ENCODE measurements around the gene ATG16L2. TPM values are rescaled to one million over a fixed set of nuclear protein-coding genes. Genes with fewer than 3 reads are reported as not detected.

Gene ATG16L2
- total and polyA plus RNA-seq, 9 of the 15 experiments (the other 6 are each of a cell fraction or from before 2014, with no cell fraction given), result 0.18 to 11.2 (median 6.2) TPM

DNA sequence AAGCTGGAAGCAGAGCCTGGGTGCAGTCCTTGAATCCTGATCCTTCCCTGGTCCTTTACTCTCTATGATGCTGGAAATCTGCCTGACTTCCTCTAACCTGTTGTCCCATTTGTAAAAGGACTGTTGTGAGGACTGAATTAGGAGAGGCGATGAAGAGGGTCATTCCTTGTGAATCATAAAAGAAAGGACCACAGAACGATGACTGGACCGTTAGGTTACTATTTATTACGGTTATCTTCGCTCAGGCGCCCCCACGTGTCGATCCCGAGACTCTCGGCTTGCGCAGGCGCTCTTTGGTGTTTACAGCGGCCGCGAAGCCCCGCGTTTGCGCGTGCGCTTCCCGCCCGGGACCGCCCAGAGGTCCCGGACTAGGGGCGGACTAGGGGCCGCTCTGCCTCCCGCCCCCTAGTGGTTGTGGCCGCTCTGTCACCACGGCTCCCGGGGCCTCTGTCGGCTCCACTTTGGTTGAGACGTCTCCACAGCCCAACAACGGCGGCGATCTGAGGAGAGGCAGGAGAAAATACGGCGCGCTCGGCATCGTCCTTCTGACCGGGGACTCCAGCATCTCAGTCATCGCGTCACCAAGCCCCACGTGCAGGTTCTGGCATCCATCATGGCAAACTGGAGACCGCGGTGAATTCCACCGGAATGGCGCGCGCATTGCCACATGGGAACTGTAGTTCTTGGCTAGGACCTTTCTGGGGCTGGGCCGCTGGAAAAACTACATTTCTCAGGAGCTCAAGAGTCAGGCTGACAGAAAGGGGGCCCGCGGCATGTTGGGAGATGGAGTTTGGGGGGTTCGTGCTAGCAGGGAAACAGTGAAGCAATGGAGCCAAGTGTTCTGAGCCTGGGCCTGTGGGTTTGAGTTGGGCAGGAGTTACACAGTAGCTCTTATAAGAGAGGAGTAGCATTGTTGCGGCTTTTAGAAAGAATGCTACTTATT is 20.5 kb upstream of the ATG16L2 start, which contains the start of gene STARD10 (continued):
- peak; percentile 87 for TF ChIP-seq C11orf30 (IDR thresholded peaks at IDR 0.05; ENCODE audit: low read depth)
- TF ChIP-seq, protein P1, sequence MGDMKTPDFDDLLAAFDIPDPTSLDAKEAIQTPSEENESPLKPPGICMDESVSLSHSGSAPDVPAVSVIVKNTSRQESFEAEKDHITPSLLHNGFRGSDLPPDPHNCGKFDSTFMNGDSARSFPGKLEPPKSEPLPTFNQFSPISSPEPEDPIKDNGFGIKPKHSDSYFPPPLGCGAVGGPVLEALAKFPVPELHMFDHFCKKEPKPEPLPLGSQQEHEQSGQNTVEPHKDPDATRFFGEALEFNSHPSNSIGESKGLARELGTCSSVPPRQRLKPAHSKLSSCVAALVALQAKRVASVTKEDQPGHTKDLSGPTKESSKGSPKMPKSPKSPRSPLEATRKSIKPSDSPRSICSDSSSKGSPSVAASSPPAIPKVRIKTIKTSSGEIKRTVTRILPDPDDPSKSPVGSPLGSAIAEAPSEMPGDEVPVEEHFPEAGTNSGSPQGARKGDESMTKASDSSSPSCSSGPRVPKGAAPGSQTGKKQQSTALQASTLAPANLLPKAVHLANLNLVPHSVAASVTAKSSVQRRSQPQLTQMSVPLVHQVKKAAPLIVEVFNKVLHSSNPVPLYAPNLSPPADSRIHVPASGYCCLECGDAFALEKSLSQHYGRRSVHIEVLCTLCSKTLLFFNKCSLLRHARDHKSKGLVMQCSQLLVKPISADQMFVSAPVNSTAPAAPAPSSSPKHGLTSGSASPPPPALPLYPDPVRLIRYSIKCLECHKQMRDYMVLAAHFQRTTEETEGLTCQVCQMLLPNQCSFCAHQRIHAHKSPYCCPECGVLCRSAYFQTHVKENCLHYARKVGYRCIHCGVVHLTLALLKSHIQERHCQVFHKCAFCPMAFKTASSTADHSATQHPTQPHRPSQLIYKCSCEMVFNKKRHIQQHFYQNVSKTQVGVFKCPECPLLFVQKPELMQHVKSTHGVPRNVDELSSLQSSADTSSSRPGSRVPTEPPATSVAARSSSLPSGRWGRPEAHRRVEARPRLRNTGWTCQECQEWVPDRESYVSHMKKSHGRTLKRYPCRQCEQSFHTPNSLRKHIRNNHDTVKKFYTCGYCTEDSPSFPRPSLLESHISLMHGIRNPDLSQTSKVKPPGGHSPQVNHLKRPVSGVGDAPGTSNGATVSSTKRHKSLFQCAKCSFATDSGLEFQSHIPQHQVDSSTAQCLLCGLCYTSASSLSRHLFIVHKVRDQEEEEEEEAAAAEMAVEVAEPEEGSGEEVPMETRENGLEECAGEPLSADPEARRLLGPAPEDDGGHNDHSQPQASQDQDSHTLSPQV (IDR thresholded peaks at IDR 0.05), result peak; percentile 80; the same call in 1 of the 2 replicates
- peak; percentile 8; the same call in 1 of the 2 replicates for TF ChIP-seq MXI1 (IDR thresholded peaks at IDR 0.05; ENCODE audit: low read depth, low read length)
- TF ChIP-seq, protein P2, sequence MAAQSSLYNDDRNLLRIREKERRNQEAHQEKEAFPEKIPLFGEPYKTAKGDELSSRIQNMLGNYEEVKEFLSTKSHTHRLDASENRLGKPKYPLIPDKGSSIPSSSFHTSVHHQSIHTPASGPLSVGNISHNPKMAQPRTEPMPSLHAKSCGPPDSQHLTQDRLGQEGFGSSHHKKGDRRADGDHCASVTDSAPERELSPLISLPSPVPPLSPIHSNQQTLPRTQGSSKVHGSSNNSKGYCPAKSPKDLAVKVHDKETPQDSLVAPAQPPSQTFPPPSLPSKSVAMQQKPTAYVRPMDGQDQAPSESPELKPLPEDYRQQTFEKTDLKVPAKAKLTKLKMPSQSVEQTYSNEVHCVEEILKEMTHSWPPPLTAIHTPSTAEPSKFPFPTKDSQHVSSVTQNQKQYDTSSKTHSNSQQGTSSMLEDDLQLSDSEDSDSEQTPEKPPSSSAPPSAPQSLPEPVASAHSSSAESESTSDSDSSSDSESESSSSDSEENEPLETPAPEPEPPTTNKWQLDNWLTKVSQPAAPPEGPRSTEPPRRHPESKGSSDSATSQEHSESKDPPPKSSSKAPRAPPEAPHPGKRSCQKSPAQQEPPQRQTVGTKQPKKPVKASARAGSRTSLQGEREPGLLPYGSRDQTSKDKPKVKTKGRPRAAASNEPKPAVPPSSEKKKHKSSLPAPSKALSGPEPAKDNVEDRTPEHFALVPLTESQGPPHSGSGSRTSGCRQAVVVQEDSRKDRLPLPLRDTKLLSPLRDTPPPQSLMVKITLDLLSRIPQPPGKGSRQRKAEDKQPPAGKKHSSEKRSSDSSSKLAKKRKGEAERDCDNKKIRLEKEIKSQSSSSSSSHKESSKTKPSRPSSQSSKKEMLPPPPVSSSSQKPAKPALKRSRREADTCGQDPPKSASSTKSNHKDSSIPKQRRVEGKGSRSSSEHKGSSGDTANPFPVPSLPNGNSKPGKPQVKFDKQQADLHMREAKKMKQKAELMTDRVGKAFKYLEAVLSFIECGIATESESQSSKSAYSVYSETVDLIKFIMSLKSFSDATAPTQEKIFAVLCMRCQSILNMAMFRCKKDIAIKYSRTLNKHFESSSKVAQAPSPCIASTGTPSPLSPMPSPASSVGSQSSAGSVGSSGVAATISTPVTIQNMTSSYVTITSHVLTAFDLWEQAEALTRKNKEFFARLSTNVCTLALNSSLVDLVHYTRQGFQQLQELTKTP (IDR thresholded peaks at IDR 0.05; ENCODE audit: low read depth in 1 of 2, partially characterized antibody in 2 of 2), result peak; percentile 67 to 98
- no peak for TF ChIP-seq GTF2A2 (tag; IDR thresholded peaks at IDR 0.05)
- TF ChIP-seq CCNT2 (IDR thresholded peaks at IDR 0.05; ENCODE audit: borderline replicate concordance, extremely low read depth, insufficient read length, low read depth, low read length), result peak; percentile 47
- peak; percentile 83 for TF ChIP-seq DIDO1 (tag; IDR thresholded peaks at IDR 0.05; ENCODE audit: low read depth)
- TF ChIP-seq ZBTB7A (IDR thresholded peaks at IDR 0.05; ENCODE audit: borderline replicate concordance, control insufficient read depth, low read depth, low read length), result peak; percentile 72; the same call in 1 of the 2 replicates
- TF ChIP-seq HMGN3 (IDR thresholded peaks at IDR 0.05; ENCODE audit: borderline replicate concordance, extremely low read depth, insufficient read length, low read depth, low read length), result peak; percentile 38
- TF ChIP-seq THRAP3 (IDR thresholded peaks at IDR 0.05; ENCODE audit: borderline replicate concordance), result no peak
- peak; percentile 89 for TF ChIP-seq MEIS2 (IDR thresholded peaks at IDR 0.05; ENCODE audit: partially characterized antibody)
- TF ChIP-seq, protein P3, sequence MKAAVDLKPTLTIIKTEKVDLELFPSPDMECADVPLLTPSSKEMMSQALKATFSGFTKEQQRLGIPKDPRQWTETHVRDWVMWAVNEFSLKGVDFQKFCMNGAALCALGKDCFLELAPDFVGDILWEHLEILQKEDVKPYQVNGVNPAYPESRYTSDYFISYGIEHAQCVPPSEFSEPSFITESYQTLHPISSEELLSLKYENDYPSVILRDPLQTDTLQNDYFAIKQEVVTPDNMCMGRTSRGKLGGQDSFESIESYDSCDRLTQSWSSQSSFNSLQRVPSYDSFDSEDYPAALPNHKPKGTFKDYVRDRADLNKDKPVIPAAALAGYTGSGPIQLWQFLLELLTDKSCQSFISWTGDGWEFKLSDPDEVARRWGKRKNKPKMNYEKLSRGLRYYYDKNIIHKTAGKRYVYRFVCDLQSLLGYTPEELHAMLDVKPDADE (conservative IDR thresholded peaks at IDR 0.05; ENCODE audit: control insufficient read depth, low read depth, low read length), result peak; percentile 79
- no peak for TF ChIP-seq ATF1 (CRISPR knock-in tag; IDR thresholded peaks at IDR 0.05)
- peak; percentile 94 for TF ChIP-seq ATF1 (tag; IDR thresholded peaks at IDR 0.05)

Data from K562 (cell line).